HL-60 (cell line): ENCODE measurements around the gene SLC24A3.

ENCODE experiments used
- GABPA ChIP-seq: IDR thresholded peaks from 2 replicates; pipeline ENCODE4 v1.6.1; 2012; ENCODE audit warnings: low read depth
- POLR2AphosphoS5 ChIP-seq: IDR thresholded peaks from 2 replicates; pipeline ENCODE4 v1.6.1; 2012; ENCODE audit warnings: low read depth
- SPI1 ChIP-seq: IDR thresholded peaks from 2 replicates; pipeline ENCODE4 v1.6.1; 2012; ENCODE audit warnings: low read depth, mild to moderate bottlenecking, borderline replicate concordance
- TF ChIP-seq, protein P1 (sequence below): IDR thresholded peaks from one replicate; pipeline ENCODE4 v1.5.1; 2011; ENCODE audit warnings: low read length, control low read depth, inconsistent platforms; ENCODE audit not compliant: insufficient read depth
- TF ChIP-seq, protein P2 (sequence below): IDR thresholded peaks from 2 replicates; pipeline ENCODE4 v1.6.1; 2012; ENCODE audit warnings: low read depth; ENCODE audit not compliant: insufficient replicate concordance

DNA sequence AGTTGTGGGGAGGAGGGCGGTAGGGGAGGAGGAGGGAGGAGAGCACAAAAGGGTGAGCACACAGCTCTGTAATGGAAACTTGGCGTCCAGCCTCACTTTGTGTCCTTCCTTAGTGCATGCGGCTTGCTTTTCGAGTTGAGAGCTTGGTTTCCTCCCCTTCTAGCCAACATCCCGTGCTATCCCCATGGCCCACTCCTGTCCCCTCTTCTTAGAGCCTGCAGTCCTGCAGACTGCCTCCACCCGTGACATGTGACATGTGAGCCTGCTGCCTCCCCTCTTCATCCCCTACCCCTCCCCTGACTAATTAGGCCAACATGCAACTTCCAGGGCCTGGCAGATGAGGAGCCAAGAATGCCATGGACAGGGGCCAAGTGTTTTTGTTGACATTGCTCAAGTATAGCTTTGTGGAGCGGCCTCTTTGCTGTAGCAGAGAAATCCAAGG lies 63.2 kb downstream of the SLC24A3 start:
- TF ChIP-seq, protein P1, sequence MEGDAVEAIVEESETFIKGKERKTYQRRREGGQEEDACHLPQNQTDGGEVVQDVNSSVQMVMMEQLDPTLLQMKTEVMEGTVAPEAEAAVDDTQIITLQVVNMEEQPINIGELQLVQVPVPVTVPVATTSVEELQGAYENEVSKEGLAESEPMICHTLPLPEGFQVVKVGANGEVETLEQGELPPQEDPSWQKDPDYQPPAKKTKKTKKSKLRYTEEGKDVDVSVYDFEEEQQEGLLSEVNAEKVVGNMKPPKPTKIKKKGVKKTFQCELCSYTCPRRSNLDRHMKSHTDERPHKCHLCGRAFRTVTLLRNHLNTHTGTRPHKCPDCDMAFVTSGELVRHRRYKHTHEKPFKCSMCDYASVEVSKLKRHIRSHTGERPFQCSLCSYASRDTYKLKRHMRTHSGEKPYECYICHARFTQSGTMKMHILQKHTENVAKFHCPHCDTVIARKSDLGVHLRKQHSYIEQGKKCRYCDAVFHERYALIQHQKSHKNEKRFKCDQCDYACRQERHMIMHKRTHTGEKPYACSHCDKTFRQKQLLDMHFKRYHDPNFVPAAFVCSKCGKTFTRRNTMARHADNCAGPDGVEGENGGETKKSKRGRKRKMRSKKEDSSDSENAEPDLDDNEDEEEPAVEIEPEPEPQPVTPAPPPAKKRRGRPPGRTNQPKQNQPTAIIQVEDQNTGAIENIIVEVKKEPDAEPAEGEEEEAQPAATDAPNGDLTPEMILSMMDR = no peak
- TF ChIP-seq POLR2AphosphoS5 (no peak), SPI1 (no peak), GABPA (no peak)
- TF ChIP-seq, protein P2, sequence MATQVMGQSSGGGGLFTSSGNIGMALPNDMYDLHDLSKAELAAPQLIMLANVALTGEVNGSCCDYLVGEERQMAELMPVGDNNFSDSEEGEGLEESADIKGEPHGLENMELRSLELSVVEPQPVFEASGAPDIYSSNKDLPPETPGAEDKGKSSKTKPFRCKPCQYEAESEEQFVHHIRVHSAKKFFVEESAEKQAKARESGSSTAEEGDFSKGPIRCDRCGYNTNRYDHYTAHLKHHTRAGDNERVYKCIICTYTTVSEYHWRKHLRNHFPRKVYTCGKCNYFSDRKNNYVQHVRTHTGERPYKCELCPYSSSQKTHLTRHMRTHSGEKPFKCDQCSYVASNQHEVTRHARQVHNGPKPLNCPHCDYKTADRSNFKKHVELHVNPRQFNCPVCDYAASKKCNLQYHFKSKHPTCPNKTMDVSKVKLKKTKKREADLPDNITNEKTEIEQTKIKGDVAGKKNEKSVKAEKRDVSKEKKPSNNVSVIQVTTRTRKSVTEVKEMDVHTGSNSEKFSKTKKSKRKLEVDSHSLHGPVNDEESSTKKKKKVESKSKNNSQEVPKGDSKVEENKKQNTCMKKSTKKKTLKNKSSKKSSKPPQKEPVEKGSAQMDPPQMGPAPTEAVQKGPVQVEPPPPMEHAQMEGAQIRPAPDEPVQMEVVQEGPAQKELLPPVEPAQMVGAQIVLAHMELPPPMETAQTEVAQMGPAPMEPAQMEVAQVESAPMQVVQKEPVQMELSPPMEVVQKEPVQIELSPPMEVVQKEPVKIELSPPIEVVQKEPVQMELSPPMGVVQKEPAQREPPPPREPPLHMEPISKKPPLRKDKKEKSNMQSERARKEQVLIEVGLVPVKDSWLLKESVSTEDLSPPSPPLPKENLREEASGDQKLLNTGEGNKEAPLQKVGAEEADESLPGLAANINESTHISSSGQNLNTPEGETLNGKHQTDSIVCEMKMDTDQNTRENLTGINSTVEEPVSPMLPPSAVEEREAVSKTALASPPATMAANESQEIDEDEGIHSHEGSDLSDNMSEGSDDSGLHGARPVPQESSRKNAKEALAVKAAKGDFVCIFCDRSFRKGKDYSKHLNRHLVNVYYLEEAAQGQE = no peak
